ENCODE results near the gene CFDP1.

DNA sequence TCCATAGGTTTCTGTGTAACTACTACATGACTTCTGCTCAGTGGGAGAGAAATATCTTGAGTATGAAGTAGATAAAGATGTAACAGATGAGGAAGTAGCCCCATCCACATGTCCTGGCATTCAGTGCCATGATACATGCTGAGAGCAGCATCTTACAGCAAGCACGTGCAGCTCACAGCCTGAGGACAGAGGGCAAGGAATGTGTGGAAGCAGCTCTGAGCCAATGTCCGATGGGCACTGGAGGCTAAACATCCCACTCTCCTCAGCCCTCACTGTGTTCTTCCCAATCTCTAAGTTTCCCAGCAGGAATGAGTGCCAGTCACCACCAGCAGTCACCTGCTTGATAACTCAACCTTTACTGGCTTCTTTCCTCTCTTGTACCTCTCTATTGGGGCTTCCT is 40.4 kb downstream of the CFDP1 start:
- TF ChIP-seq, protein P1, sequence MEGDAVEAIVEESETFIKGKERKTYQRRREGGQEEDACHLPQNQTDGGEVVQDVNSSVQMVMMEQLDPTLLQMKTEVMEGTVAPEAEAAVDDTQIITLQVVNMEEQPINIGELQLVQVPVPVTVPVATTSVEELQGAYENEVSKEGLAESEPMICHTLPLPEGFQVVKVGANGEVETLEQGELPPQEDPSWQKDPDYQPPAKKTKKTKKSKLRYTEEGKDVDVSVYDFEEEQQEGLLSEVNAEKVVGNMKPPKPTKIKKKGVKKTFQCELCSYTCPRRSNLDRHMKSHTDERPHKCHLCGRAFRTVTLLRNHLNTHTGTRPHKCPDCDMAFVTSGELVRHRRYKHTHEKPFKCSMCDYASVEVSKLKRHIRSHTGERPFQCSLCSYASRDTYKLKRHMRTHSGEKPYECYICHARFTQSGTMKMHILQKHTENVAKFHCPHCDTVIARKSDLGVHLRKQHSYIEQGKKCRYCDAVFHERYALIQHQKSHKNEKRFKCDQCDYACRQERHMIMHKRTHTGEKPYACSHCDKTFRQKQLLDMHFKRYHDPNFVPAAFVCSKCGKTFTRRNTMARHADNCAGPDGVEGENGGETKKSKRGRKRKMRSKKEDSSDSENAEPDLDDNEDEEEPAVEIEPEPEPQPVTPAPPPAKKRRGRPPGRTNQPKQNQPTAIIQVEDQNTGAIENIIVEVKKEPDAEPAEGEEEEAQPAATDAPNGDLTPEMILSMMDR (IDR thresholded peaks at IDR 0.05; ENCODE audit: low read depth, low read length), result no peak
- no peak for TF ChIP-seq EZH2phosphoT487 (IDR thresholded peaks at IDR 0.05; ENCODE audit: low read depth)

All from OCI-LY3 (cell line).